H9 (cell line): Measurements from ENCODE around the gene ASAP3. TPM values are rescaled to one million over a fixed set of nuclear protein-coding genes. Genes with fewer than 3 reads are reported as not detected.
A peak's percentile ranks its signal among the peaks of the same experiment; 100 is the strongest.

ENCODE experiments used
- DNase-seq: peaks from one replicate; pipeline ENCODE4 v3.0.0-alpha.2; 2017
- H2AFZ ChIP-seq: one replicate; pipeline ENCODE4 v1.6.1; 2013; ENCODE audit warnings: mild to moderate bottlenecking, low read length, control low read depth, moderate library complexity
- H2AK5ac ChIP-seq: 2 replicates; pipeline ENCODE4 v1.6.1; 2013; ENCODE audit warnings: low read length, control low read depth, mixed read lengths; ENCODE audit not compliant: insufficient read length
- H2BK120ac ChIP-seq: one replicate; pipeline ENCODE4 v1.6.1; 2013; ENCODE audit warnings: low read depth, mild to moderate bottlenecking, low read length, control low read depth, inconsistent platforms; ENCODE audit not compliant: poor library complexity, severe bottlenecking
- H2BK12ac ChIP-seq: 2 replicates; pipeline ENCODE4 v1.6.1; 2013; ENCODE audit warnings: low read length, control low read depth, mixed read lengths, low read depth; ENCODE audit not compliant: insufficient read length
- H2BK15ac ChIP-seq: 2 replicates; pipeline ENCODE4 v1.6.1; 2013; ENCODE audit warnings: low read depth, low read length, control low read depth
- H2BK20ac ChIP-seq: one replicate; pipeline ENCODE4 v1.6.1; 2013; ENCODE audit warnings: low read depth, mild to moderate bottlenecking, low read length, control low read depth, inconsistent platforms; ENCODE audit not compliant: poor library complexity, severe bottlenecking
- H2BK5ac ChIP-seq: 2 replicates; pipeline ENCODE4 v1.6.1; 2013; ENCODE audit warnings: low read length, control low read depth, mixed read lengths; ENCODE audit not compliant: insufficient read length
- H3K14ac ChIP-seq: 2 replicates; pipeline ENCODE4 v1.6.1; 2013; ENCODE audit warnings: low read length, control low read depth; ENCODE audit not compliant: insufficient read depth
- H3K18ac ChIP-seq: 2 replicates; pipeline ENCODE4 v1.6.1; 2013; ENCODE audit warnings: low read depth, mild to moderate bottlenecking, mixed read lengths, low read length, control low read depth; ENCODE audit not compliant: insufficient read length
- H3K23ac ChIP-seq: 2 replicates; pipeline ENCODE4 v1.6.1; 2013; ENCODE audit warnings: low read length, control low read depth, mixed read lengths, low read depth; ENCODE audit not compliant: insufficient read length
- H3K23me2 ChIP-seq: 2 replicates; pipeline ENCODE4 v1.6.1; 2013; ENCODE audit warnings: low read depth, mild to moderate bottlenecking, mixed read lengths, low read length, control low read depth; ENCODE audit not compliant: insufficient read length, poor library complexity, severe bottlenecking
- H3K27ac ChIP-seq: 2 replicates; pipeline ENCODE4 v1.5.1; 2013; ENCODE audit warnings: low read length, control low read depth, mixed read lengths, low read depth; ENCODE audit not compliant: insufficient read length
- H3K27me3 ChIP-seq: 2 replicates; pipeline ENCODE4 v1.6.1; 2013; ENCODE audit warnings: low read length, control low read depth, inconsistent platforms; ENCODE audit not compliant: insufficient read depth
- H3K4ac ChIP-seq: 2 replicates; pipeline ENCODE4 v1.6.1; 2013; ENCODE audit warnings: low read depth, mild to moderate bottlenecking, control low read depth, inconsistent platforms, low read length, moderate library complexity
- H3K4me1 ChIP-seq: 2 replicates; pipeline ENCODE4 v1.6.1; 2013; ENCODE audit warnings: low read length, control low read depth, inconsistent platforms; ENCODE audit not compliant: insufficient read depth
- H3K4me2 ChIP-seq: 2 replicates; pipeline ENCODE4 v1.6.1; 2013; ENCODE audit warnings: low read length, control low read depth, mixed read lengths; ENCODE audit not compliant: insufficient read length, insufficient read depth
- H3K56ac ChIP-seq: 2 replicates; pipeline ENCODE4 v1.6.1; 2013; ENCODE audit warnings: low read depth, mild to moderate bottlenecking, mixed read lengths, low read length, control low read depth; ENCODE audit not compliant: insufficient read length
- H3K79me1 ChIP-seq: 2 replicates; pipeline ENCODE4 v1.6.1; 2013; ENCODE audit warnings: low read depth, mild to moderate bottlenecking, moderate library complexity, low read length, control low read depth, inconsistent platforms; ENCODE audit not compliant: insufficient read depth, poor library complexity, severe bottlenecking
- H3K79me2 ChIP-seq: 2 replicates; pipeline ENCODE4 v1.6.1; 2013; ENCODE audit warnings: low read length, control low read depth, inconsistent platforms; ENCODE audit not compliant: insufficient read depth
- H3K9ac ChIP-seq: 2 replicates; pipeline ENCODE4 v1.6.1; 2013; ENCODE audit warnings: low read length, control low read depth, mixed read lengths; ENCODE audit not compliant: insufficient read length; ENCODE audit errors: extremely low read depth
- H3K9me3 ChIP-seq: one replicate; pipeline ENCODE4 v1.6.1; 2013; ENCODE audit warnings: low read depth, low read length, inconsistent platforms; ENCODE audit not compliant: control insufficient read depth
- H3T11ph ChIP-seq: one replicate; pipeline ENCODE4 v1.6.1; 2013; ENCODE audit warnings: mild to moderate bottlenecking, low read length, control low read depth, inconsistent platforms
- H4K20me1 ChIP-seq: one replicate; pipeline ENCODE4 v1.6.1; 2013; ENCODE audit not compliant: control insufficient read depth, insufficient read length, insufficient read depth
- H4K5ac ChIP-seq: 2 replicates; pipeline ENCODE4 v1.6.1; 2013; ENCODE audit warnings: low read depth, mild to moderate bottlenecking, mixed read lengths, low read length, control low read depth; ENCODE audit not compliant: insufficient read length
- H4K8ac ChIP-seq: replicated peaks from 2 replicates; pipeline ENCODE4 v1.6.1; 2013; ENCODE audit warnings: low read length, control low read depth, mixed read lengths, low read depth; ENCODE audit not compliant: insufficient read length
- H4K91ac ChIP-seq: 2 replicates; pipeline ENCODE4 v1.6.1; 2013; ENCODE audit warnings: low read depth, mild to moderate bottlenecking, moderate library complexity, mixed read lengths, low read length, control low read depth; ENCODE audit not compliant: insufficient read length
- H3K27ac Mint-ChIP-seq, 3 experiments: 2 replicates in 2 of 3; 3 replicates in 1 of 3; pipeline ENCODE4 v1.8.0; 2020 to 2021; ENCODE audit warnings: mixed read lengths in 3 of 3, mild to moderate bottlenecking in 1 of 3, moderate library complexity in 1 of 3
- H3K27me3 Mint-ChIP-seq: 2 replicates; pipeline ENCODE4 v1.8.0; 2021; ENCODE audit warnings: low read depth, mild to moderate bottlenecking, moderate library complexity, mixed read lengths
- H3K36me3 Mint-ChIP-seq, 3 experiments: 2 replicates in 2 of 3; 3 replicates in 1 of 3; pipeline ENCODE4 v1.8.0; 2020 to 2021; ENCODE audit warnings: low read depth in 3 of 3, mixed read lengths in 3 of 3; ENCODE audit not compliant: insufficient read depth in 1 of 3
- H3K4me1 Mint-ChIP-seq, 2 experiments: 2 replicates each; pipeline ENCODE4 v1.8.0; 2020; ENCODE audit warnings: mixed read lengths in 2 of 2
- H3K4me3 Mint-ChIP-seq, 2 experiments: 2 replicates in 1 of 2; 3 replicates in 1 of 2; pipeline ENCODE4 v1.8.0; 2020 to 2021; ENCODE audit warnings: mild to moderate bottlenecking in 2 of 2, mixed read lengths in 2 of 2, moderate library complexity in 1 of 2
- H3K9me3 Mint-ChIP-seq, 2 experiments: 2 replicates in 1 of 2; 3 replicates in 1 of 2; pipeline ENCODE4 v1.8.0; 2020; ENCODE audit warnings: mild to moderate bottlenecking in 2 of 2, mixed read lengths in 2 of 2, moderate library complexity in 1 of 2
- WGBS: extraction: QIAGEN DNeasy Blood & Tissue Kit; methylation state at CpG from one replicate; pipeline ENCODE4 v1.1.7; 2013; ENCODE audit warnings: missing lambda C conversion rate, low lambda C conversion rate, mixed read lengths; ENCODE audit not compliant: insufficient read length; ENCODE audit errors: extremely low coverage; 5-methylcytosine and 5-hydroxymethylcytosine counted together
- total RNA-seq: library from RNA; stranded (reverse); gene quantifications from 2 replicates; pipeline ENCODE4 v1.2.1, GENCODE V29; 2021
- TF ChIP-seq, protein P1 (sequence below): fragments of 200-600 bp; sonication (generic); conservative IDR thresholded peaks from 3 replicates; pipeline ENCODE4 v1.8.0; 2021; ENCODE audit warnings: antibody characterized with exemption, mild to moderate bottlenecking

The ASAP3 gene
- total RNA-seq, 1 experiment from 2014 or later: 26.7 TPM

DNA sequence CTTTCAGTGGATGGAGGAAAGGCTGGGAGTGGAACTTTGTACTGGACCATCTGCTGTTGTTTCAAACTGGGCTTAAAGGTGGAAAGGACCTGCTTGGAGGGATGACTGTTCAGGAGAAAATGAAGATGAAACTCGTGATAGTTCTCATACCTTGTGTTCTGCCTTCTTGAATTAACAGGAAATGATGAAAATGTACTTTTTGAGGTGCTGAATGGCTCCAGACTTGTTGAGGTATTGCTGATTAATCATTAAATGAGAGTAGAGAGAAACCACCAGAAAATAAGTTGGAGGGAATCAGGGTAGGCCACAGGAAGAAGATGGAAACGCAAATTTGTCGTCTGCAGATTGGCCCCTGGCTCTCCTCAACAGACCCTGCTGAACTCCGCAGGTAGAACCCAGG is 88.1 kb downstream of the ASAP3 start:
- Histone ChIP-seq H3K23me2 (no peaks in the 10 kb centered on the region), H3K9ac (no peak overlapping the region), H2AFZ (no peak overlapping the region), H2BK5ac (no peak overlapping the region), H2BK12ac (no peak overlapping the region), H4K8ac (no peak overlapping the region), H2AK5ac (no peak overlapping the region), H3K18ac (no peak overlapping the region), H3K4ac (no peak overlapping the region), H4K20me1 (no peaks in the 10 kb centered on the region), H3K14ac (no peak overlapping the region), H3K23ac (no peak overlapping the region), H2BK15ac (no peak overlapping the region), H3K56ac (no peak overlapping the region), H3K27ac (no peak overlapping the region), H4K5ac (no peak overlapping the region), H4K91ac (no peak overlapping the region), H3K4me2 (no peak overlapping the region), H3K79me2 (no peaks in the 10 kb centered on the region), H3K79me1 (no peaks in the 10 kb centered on the region), H2BK20ac (no peak overlapping the region), H2BK120ac (no peak overlapping the region), H3K9me3 (peaks cover 7% of the 10 kb centered on the region), H3T11ph (no peak overlapping the region), H3K4me1 (no peaks in the 10 kb centered on the region; the same call in 1 of the 2 replicates), H3K27me3 (peaks cover 36% of the 10 kb centered on the region; the same call in 1 of the 2 replicates)
- Mint-ChIP-seq H3K4me3 (peak overlapping the region in 1 of 2 experiments; percentile 30; a peak in 1 of 5 replicates), H3K9me3 (peaks cover 0 to 5% of the 10 kb centered on the region in 2 experiments; a peak in 1 of 5 replicates), H3K27me3 (no peaks in the 10 kb centered on the region), H3K36me3 (no peaks in the 10 kb centered on the region), H3K4me1 (peaks cover 17 to 18% of the 10 kb centered on the region in 2 experiments), H3K27ac (no peak overlapping the region)
- no CpG with 5 or more reads among the region's 4 CpGs for WGBS
- DNase-seq: no peak
- TF ChIP-seq, protein P1, sequence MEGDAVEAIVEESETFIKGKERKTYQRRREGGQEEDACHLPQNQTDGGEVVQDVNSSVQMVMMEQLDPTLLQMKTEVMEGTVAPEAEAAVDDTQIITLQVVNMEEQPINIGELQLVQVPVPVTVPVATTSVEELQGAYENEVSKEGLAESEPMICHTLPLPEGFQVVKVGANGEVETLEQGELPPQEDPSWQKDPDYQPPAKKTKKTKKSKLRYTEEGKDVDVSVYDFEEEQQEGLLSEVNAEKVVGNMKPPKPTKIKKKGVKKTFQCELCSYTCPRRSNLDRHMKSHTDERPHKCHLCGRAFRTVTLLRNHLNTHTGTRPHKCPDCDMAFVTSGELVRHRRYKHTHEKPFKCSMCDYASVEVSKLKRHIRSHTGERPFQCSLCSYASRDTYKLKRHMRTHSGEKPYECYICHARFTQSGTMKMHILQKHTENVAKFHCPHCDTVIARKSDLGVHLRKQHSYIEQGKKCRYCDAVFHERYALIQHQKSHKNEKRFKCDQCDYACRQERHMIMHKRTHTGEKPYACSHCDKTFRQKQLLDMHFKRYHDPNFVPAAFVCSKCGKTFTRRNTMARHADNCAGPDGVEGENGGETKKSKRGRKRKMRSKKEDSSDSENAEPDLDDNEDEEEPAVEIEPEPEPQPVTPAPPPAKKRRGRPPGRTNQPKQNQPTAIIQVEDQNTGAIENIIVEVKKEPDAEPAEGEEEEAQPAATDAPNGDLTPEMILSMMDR: no peak
